Liver (tissue), 9 donors: Measurements from ENCODE around the gene ZMYND12. TPM values are rescaled to one million over a fixed set of nuclear protein-coding genes. Genes with fewer than 3 reads are reported as not detected.
"Not testable (repeated sequence)": the region's sequence is repeated elsewhere in the genome, so short reads cannot be mapped to it uniquely, and the experiment has no call there.

Source experiments
- DNase-seq: peaks from one replicate; pipeline ENCODE4 v3.0.0-alpha.2; 2017; ENCODE audit warnings: low spot score
- H3K27ac ChIP-seq, 2 donors: one replicate each; pipeline ENCODE4 v1.7.0; 2013; ENCODE audit warnings: inconsistent platforms in 2 of 2, low read length in 2 of 2, control low read depth in 1 of 2, low read depth in 1 of 2, mild to moderate bottlenecking in 1 of 2
- H3K27me3 ChIP-seq, 4 donors: one replicate each; pipeline versions ENCODE4 v1.6.1 to v1.7.0; 2013; ENCODE audit warnings: low read length in 3 of 4, inconsistent platforms in 1 of 4, mild to moderate bottlenecking in 1 of 4, moderate library complexity in 1 of 4; ENCODE audit not compliant: control insufficient read depth in 4 of 4, insufficient read depth in 4 of 4
- H3K36me3 ChIP-seq, 4 donors: one replicate each; pipeline versions ENCODE4 v1.6.1 to v1.7.0; 2013; ENCODE audit warnings: low read length in 3 of 4, mild to moderate bottlenecking in 3 of 4, low read depth in 1 of 4, moderate library complexity in 1 of 4; ENCODE audit not compliant: control insufficient read depth in 4 of 4, insufficient read depth in 3 of 4
- H3K4me1 ChIP-seq, 4 donors: one replicate each; pipeline versions ENCODE4 v1.6.1 to v1.7.0; 2013; ENCODE audit warnings: low read length in 3 of 4, mild to moderate bottlenecking in 3 of 4, moderate library complexity in 1 of 4; ENCODE audit not compliant: control insufficient read depth in 4 of 4, insufficient read depth in 4 of 4
- H3K4me3 ChIP-seq, 3 donors: one replicate each; pipeline versions ENCODE4 v1.6.1 to v1.7.0; 2013; ENCODE audit warnings: low read length in 3 of 3, control low read depth in 1 of 3, low read depth in 1 of 3, mild to moderate bottlenecking in 1 of 3
- H3K9ac ChIP-seq, 2 donors: one replicate each; pipeline ENCODE4 v1.7.0; 2013; ENCODE audit warnings: low read length in 2 of 2, mild to moderate bottlenecking in 2 of 2, moderate library complexity in 2 of 2, control low read depth in 1 of 2, low read depth in 1 of 2
- H3K9me3 ChIP-seq, 4 donors: one replicate each; pipeline versions ENCODE4 v1.6.1 to v1.7.0; 2013; ENCODE audit warnings: low read length in 3 of 4; ENCODE audit not compliant: control insufficient read depth in 4 of 4
- EGR1 ChIP-seq, 2 donors: IDR thresholded peaks; 2 replicates each; pipeline ENCODE4 v1.6.1; 2016 to 2018; ENCODE audit warnings: antibody characterized with exemption in 2 of 2, low read depth in 2 of 2
- FOXA1 ChIP-seq: IDR thresholded peaks from 2 replicates; pipeline ENCODE4 v1.6.1; 2016; ENCODE audit warnings: antibody characterized with exemption
- FOXA2 ChIP-seq: IDR thresholded peaks from 2 replicates; pipeline ENCODE4 v1.6.1; 2016; ENCODE audit warnings: antibody characterized with exemption
- GABPA ChIP-seq, 2 donors: IDR thresholded peaks in 1 of 2; conservative IDR thresholded peaks in 1 of 2; 2 replicates each; pipeline ENCODE4 v1.6.1; 2016; ENCODE audit warnings: antibody characterized with exemption in 2 of 2, mild to moderate bottlenecking in 1 of 2, moderate library complexity in 1 of 2
- HNF4A ChIP-seq, 2 donors: conservative IDR thresholded peaks; 2 replicates each; pipeline ENCODE4 v1.6.1; 2016; ENCODE audit warnings: antibody characterized with exemption in 2 of 2, mild to moderate bottlenecking in 2 of 2
- HNF4G ChIP-seq: IDR thresholded peaks from 2 replicates; pipeline ENCODE4 v1.6.1; 2016; ENCODE audit warnings: antibody characterized with exemption
- JUND ChIP-seq, 2 donors: IDR thresholded peaks; 2 replicates each; pipeline ENCODE4 v1.6.1; 2016; ENCODE audit warnings: antibody characterized with exemption in 2 of 2
- NR2F2 ChIP-seq: IDR thresholded peaks from 2 replicates; pipeline ENCODE4 v1.6.1; 2016; ENCODE audit warnings: antibody characterized with exemption
- RAD21 ChIP-seq, 2 donors: IDR thresholded peaks; 2 replicates each; pipeline ENCODE4 v1.6.1; 2016; ENCODE audit warnings: antibody characterized with exemption in 2 of 2, mild to moderate bottlenecking in 2 of 2
- RXRA ChIP-seq, 2 donors: IDR thresholded peaks; 2 replicates each; pipeline ENCODE4 v1.6.1; 2017 to 2018; ENCODE audit warnings: antibody characterized with exemption in 2 of 2, mild to moderate bottlenecking in 1 of 2
- SP1 ChIP-seq: IDR thresholded peaks from 2 replicates; pipeline ENCODE4 v1.6.1; 2018; ENCODE audit warnings: antibody characterized with exemption, mild to moderate bottlenecking
- TAF1 ChIP-seq: conservative IDR thresholded peaks from 2 replicates; pipeline ENCODE4 v1.6.1; 2016; ENCODE audit warnings: antibody characterized with exemption, mild to moderate bottlenecking
- YY1 ChIP-seq: IDR thresholded peaks from 2 replicates; pipeline ENCODE4 v1.6.1; 2016; ENCODE audit warnings: antibody characterized with exemption, mild to moderate bottlenecking
- WGBS: extraction: QIAGEN DNeasy Blood & Tissue Kit; methylation state at CpG from one replicate; pipeline ENCODE4 v1.1.7; 2013; 5-methylcytosine and 5-hydroxymethylcytosine counted together
- polyA plus RNA-seq, 2 donors: library from polyadenylated mRNA; stranded (reverse) in 1 of 2; unstranded in 1 of 2; fragments of 200-250 nt in 1 of 2; fragments of >200 nt in 1 of 2; fragmentation: Nextera tagmentation in 1 of 2; extraction: Ambion mirVana in 1 of 2; gene quantifications; one replicate each; pipeline versions ENCODE4 v1.2.1 to v1.2.3, GENCODE V29; 2013 to 2015
- total RNA-seq, 2 donors: library from RNA; depleted of rRNA; stranded (reverse); fragments of >200 nt; gene quantifications; one replicate each; pipeline ENCODE4 v1.2.3, GENCODE V29; 2014
- TF ChIP-seq, protein P1 (sequence below): IDR thresholded peaks from 2 replicates; pipeline ENCODE4 v1.6.1; 2016; ENCODE audit warnings: antibody characterized with exemption
- TF ChIP-seq, protein P2 (sequence below): IDR thresholded peaks from 2 replicates; pipeline ENCODE4 v1.6.1; 2016; ENCODE audit warnings: antibody characterized with exemption
- TF ChIP-seq, protein P3 (sequence below): IDR thresholded peaks from 2 replicates; pipeline ENCODE4 v1.6.1; 2016; ENCODE audit warnings: antibody characterized with exemption
- TF ChIP-seq, protein P4 (sequence below): IDR thresholded peaks from 2 replicates; pipeline ENCODE4 v1.6.1; 2016; ENCODE audit warnings: antibody characterized with exemption, mild to moderate bottlenecking
- TF ChIP-seq, protein P5 (sequence below): fragments of 150-350 bp; IDR thresholded peaks from 2 replicates; pipeline ENCODE4 v1.5.1; 2017; ENCODE audit warnings: improper control_type of control experiment, low read depth, low read length; ENCODE audit not compliant: missing input control
- donor health status: healthy.
- donor health status: healthy.
- donor health status: healthy.
- donor health status: healthy.
- donor health status: healthy.

ZMYND12 gene
- total and polyA plus RNA-seq, 4 donors: 1.3 to 3.0 (median 2.0) TPM

DNA sequence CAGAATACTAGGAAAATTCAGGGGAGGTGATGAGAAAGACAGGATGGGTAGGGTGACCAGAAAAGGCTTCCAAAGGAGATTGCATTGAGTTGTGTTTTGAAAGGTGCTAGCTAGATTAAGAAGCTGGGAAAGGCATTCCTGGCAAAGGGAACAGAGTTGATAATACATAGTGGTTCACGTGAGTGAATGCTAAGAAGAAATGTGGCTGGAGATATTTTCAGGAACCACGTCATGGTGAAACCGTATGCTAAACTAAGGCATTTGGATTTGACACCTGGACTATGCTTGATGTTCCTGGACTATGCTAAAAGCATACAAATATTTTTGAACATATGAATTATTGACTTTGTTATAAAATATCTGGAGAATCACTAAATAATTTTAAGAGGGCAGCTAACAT lies 22.0 kb upstream of the ZMYND12 start:
- Histone ChIP-seq H3K4me1 (no peaks in the 10 kb centered on the region), H3K36me3 (peaks cover 0 to 3% (median 0%) of the 10 kb centered on the region in 4 donors), H3K4me3 (no peak overlapping the region), H3K9ac (no peak overlapping the region), H3K27me3 (no peaks in the 10 kb centered on the region), H3K27ac (no peak overlapping the region), H3K9me3 (no peaks in the 10 kb centered on the region)
- no peak for DNase-seq
- TF ChIP-seq, protein P1, sequence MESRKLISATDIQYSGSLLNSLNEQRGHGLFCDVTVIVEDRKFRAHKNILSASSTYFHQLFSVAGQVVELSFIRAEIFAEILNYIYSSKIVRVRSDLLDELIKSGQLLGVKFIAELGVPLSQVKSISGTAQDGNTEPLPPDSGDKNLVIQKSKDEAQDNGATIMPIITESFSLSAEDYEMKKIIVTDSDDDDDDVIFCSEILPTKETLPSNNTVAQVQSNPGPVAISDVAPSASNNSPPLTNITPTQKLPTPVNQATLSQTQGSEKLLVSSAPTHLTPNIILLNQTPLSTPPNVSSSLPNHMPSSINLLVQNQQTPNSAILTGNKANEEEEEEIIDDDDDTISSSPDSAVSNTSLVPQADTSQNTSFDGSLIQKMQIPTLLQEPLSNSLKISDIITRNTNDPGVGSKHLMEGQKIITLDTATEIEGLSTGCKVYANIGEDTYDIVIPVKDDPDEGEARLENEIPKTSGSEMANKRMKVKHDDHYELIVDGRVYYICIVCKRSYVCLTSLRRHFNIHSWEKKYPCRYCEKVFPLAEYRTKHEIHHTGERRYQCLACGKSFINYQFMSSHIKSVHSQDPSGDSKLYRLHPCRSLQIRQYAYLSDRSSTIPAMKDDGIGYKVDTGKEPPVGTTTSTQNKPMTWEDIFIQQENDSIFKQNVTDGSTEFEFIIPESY: no peak
- no peak for TF ChIP-seq SP1
- WGBS: 98% methylated on average over 3 of the region's 3 CpGs

DNA sequence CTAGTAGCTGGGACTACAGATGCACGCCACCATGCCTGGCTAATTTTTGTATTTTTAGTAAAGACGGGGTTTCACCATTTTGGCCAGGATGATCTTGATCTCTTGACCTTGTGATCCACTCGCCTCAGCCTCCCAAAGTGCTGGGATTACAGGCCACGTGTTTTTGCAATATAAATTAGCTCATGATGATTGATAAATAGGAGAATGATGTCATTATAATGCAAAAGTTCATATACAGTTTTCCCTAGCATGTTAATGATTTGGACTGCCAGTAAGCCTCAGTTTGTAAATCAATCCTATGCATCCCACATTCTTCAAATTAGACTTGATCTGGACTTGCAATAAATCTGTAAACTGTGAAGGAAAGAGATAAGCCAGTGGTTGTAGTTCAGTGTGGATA lies 21.5 kb upstream of the ZMYND12 start:
- not testable (repeated sequence) for DNase-seq, H3K27me3 ChIP-seq, H3K4me3 ChIP-seq, H3K36me3 ChIP-seq, H3K27ac ChIP-seq, H3K4me1 ChIP-seq, H3K9ac ChIP-seq, H3K9me3 ChIP-seq
- WGBS: 91% methylated on average over 4 of the region's 4 CpGs

DNA sequence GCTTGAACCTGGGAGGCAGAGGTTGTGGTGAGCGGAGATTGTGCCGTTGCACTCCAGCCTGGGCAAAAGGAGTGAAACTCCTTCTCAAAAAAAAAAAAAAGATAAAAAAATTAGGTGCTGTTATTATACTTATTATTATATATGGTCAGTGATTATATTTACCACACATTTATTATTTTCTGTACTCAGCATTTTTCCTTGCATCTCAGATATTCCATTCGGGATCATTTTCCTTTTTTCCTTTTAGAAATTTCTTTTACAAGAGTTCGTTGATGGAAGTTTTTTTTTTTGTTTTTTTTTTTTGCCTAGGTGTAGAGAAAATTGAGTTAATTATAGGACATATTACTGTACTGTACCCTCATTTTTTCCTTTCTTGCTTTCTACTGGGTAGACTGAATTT lies 20.8 kb upstream of the ZMYND12 start:
- no peaks in the 10 kb centered on the region for H3K36me3 ChIP-seq
- no peak overlapping the region for H3K4me3 ChIP-seq
- H3K27me3 ChIP-seq: no peaks in the 10 kb centered on the region
- no peak for DNase-seq
- WGBS: 94% methylated on average over 4 of the region's 4 CpGs
- H3K9ac ChIP-seq: no peak overlapping the region
- TF ChIP-seq, protein P2, sequence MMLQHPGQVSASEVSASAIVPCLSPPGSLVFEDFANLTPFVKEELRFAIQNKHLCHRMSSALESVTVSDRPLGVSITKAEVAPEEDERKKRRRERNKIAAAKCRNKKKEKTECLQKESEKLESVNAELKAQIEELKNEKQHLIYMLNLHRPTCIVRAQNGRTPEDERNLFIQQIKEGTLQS: no peak
- TF ChIP-seq HNF4A (conservative IDR thresholded peaks at IDR 0.05): no peak
- TF ChIP-seq JUND (IDR thresholded peaks at IDR 0.05): no peak
- no peak for TF ChIP-seq GABPA (IDR thresholded peaks at IDR 0.05 in 1 of 2, conservative IDR thresholded peaks at IDR 0.05 in 1 of 2)
- TF ChIP-seq, protein P3, sequence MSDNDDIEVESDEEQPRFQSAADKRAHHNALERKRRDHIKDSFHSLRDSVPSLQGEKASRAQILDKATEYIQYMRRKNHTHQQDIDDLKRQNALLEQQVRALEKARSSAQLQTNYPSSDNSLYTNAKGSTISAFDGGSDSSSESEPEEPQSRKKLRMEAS: no peak
- TF ChIP-seq TAF1: no peak
- TF ChIP-seq RXRA (IDR thresholded peaks at IDR 0.05): no peak
- TF ChIP-seq EGR1 (IDR thresholded peaks at IDR 0.05; ENCODE audit: low read depth in 2 of 2): no peak
- TF ChIP-seq RAD21 (IDR thresholded peaks at IDR 0.05): no peak
- no peak for TF ChIP-seq FOXA2
- no peak for TF ChIP-seq HNF4G
- no peak for TF ChIP-seq YY1
- TF ChIP-seq, protein P1: no peak
- TF ChIP-seq, protein P4, sequence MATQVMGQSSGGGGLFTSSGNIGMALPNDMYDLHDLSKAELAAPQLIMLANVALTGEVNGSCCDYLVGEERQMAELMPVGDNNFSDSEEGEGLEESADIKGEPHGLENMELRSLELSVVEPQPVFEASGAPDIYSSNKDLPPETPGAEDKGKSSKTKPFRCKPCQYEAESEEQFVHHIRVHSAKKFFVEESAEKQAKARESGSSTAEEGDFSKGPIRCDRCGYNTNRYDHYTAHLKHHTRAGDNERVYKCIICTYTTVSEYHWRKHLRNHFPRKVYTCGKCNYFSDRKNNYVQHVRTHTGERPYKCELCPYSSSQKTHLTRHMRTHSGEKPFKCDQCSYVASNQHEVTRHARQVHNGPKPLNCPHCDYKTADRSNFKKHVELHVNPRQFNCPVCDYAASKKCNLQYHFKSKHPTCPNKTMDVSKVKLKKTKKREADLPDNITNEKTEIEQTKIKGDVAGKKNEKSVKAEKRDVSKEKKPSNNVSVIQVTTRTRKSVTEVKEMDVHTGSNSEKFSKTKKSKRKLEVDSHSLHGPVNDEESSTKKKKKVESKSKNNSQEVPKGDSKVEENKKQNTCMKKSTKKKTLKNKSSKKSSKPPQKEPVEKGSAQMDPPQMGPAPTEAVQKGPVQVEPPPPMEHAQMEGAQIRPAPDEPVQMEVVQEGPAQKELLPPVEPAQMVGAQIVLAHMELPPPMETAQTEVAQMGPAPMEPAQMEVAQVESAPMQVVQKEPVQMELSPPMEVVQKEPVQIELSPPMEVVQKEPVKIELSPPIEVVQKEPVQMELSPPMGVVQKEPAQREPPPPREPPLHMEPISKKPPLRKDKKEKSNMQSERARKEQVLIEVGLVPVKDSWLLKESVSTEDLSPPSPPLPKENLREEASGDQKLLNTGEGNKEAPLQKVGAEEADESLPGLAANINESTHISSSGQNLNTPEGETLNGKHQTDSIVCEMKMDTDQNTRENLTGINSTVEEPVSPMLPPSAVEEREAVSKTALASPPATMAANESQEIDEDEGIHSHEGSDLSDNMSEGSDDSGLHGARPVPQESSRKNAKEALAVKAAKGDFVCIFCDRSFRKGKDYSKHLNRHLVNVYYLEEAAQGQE: no peak
- TF ChIP-seq, protein P5, sequence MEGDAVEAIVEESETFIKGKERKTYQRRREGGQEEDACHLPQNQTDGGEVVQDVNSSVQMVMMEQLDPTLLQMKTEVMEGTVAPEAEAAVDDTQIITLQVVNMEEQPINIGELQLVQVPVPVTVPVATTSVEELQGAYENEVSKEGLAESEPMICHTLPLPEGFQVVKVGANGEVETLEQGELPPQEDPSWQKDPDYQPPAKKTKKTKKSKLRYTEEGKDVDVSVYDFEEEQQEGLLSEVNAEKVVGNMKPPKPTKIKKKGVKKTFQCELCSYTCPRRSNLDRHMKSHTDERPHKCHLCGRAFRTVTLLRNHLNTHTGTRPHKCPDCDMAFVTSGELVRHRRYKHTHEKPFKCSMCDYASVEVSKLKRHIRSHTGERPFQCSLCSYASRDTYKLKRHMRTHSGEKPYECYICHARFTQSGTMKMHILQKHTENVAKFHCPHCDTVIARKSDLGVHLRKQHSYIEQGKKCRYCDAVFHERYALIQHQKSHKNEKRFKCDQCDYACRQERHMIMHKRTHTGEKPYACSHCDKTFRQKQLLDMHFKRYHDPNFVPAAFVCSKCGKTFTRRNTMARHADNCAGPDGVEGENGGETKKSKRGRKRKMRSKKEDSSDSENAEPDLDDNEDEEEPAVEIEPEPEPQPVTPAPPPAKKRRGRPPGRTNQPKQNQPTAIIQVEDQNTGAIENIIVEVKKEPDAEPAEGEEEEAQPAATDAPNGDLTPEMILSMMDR: no peak
- no peak for TF ChIP-seq SP1
- no peak for TF ChIP-seq NR2F2
- TF ChIP-seq FOXA1: no peak
- H3K9me3 ChIP-seq: no peaks in the 10 kb centered on the region
- no peaks in the 10 kb centered on the region for H3K4me1 ChIP-seq
- no peak overlapping the region for H3K27ac ChIP-seq
